Lower leg skin (tissue), 4 donors: ENCODE measurements around the gene KCNE3. TPM values are rescaled to one million over a fixed set of nuclear protein-coding genes. Genes with fewer than 3 reads are reported as not detected.

Source experiments
- DNase-seq, 2 donors: peaks; one replicate each; pipeline ENCODE4 v3.0.0-alpha.2; 2019; ENCODE audit warnings: low spot score in 2 of 2
- H3K4me3 ChIP-seq: fragments of 200-600 bp; sonication (generic); 2 replicates; pipeline ENCODE4 v1.5.1; 2017; ENCODE audit warnings: mild to moderate bottlenecking, low read depth; ENCODE audit not compliant: poor library complexity, severe bottlenecking
- POLR2A ChIP-seq, 2 donors: fragments of 450-650 bp; IDR thresholded peaks; one replicate each; pipeline ENCODE4 v1.6.1; 2016 to 2017; ENCODE audit warnings: antibody characterized with exemption in 2 of 2, mild to moderate bottlenecking in 1 of 2, moderate library complexity in 1 of 2
- WGBS, 2 donors: methylation state at CpG; one replicate each; pipeline ENCODE4 v1.1.5; 2018; 5-methylcytosine and 5-hydroxymethylcytosine counted together
- intact Hi-C: fragments of 100-400 bp; cut with DNase I; formaldehyde crosslinking; loops from one replicate; pipeline ENCODE4 v1.15.0; 2023; ENCODE audit warnings: low total_unique reads
- total RNA-seq, 4 donors: library from RNA; depleted of rRNA; stranded (reverse); fragments of >200 nt; gene quantifications; one replicate each; pipeline ENCODE4 v1.1.0, GENCODE V29; 2016
- TF ChIP-seq, protein P1 (sequence below), 3 donors: fragments of 450-650 bp; IDR thresholded peaks; one replicate each; pipeline ENCODE4 v1.5.1; 2016; ENCODE audit warnings: antibody characterized with exemption in 3 of 3, mild to moderate bottlenecking in 3 of 3, moderate library complexity in 2 of 3

Gene KCNE3
- total RNA-seq, 4 donors from 2014 or later, result 0.08 to 2.0 (median 1.9) TPM; not detected in 1

DNA sequence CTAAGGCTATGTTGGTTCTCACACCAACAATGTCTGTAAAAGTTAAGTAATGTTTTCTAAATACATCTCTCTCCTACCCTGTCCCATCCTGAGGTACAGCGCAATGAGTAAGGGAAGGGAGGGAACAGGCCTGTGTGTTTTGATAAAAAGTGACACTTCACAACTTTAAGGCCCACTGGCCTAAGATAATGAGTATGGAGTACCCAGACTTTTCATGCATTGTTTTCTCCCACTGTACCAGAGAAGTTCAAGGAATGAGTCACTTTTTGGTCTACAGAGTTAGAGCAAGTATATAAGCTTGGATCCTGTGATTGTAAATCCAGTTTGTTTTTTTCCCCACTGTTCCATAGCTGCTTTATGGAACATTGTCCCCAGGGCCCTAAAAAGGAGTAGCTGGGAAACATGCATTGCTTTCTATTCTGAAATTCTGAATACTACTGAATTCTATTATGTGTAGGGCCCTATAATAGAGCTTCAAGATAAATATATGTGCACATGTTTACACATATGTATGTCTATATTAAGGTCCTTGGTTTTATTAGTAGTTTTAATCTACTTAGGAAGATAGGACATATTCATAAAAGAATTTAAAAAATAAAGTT, 29.8 kb downstream of the KCNE3 start:
- TF ChIP-seq POLR2A (IDR thresholded peaks at IDR 0.05), result no peak
- TF ChIP-seq, protein P1, sequence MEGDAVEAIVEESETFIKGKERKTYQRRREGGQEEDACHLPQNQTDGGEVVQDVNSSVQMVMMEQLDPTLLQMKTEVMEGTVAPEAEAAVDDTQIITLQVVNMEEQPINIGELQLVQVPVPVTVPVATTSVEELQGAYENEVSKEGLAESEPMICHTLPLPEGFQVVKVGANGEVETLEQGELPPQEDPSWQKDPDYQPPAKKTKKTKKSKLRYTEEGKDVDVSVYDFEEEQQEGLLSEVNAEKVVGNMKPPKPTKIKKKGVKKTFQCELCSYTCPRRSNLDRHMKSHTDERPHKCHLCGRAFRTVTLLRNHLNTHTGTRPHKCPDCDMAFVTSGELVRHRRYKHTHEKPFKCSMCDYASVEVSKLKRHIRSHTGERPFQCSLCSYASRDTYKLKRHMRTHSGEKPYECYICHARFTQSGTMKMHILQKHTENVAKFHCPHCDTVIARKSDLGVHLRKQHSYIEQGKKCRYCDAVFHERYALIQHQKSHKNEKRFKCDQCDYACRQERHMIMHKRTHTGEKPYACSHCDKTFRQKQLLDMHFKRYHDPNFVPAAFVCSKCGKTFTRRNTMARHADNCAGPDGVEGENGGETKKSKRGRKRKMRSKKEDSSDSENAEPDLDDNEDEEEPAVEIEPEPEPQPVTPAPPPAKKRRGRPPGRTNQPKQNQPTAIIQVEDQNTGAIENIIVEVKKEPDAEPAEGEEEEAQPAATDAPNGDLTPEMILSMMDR (IDR thresholded peaks at IDR 0.05), result no peak
- DNase-seq, result no peak
- no peak overlapping the region for H3K4me3 ChIP-seq
- intact Hi-C loops, result no loop called here
- 91 to 97% methylated on average over 1 of the region's 1 CpG for WGBS, 2 donors

DNA sequence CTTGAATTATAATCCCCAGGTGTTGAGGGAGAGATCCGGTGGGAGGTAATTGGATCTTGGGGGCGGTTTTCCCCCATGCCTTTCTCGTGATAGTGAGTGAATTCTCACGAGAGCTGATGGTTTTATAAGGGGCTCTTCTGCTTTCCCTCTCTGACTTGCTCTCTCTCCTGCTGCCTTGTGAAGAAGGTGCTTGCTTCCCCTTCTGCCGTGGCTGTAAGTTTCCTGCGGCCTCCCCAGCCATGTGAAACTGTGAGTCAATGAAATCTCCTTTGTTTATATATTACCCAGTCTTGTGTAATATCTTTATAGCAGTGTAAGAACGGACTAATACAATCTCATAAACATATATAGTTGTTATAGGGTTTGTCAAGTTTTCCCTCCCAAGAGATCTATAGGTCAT, 32.8 kb downstream of the KCNE3 start:
- DNase-seq, result no peak
- 67 to 76% methylated on average over 7 of the region's 7 CpGs for WGBS, 2 donors
- TF ChIP-seq POLR2A (IDR thresholded peaks at IDR 0.05), result no peak
- TF ChIP-seq, protein P1 (IDR thresholded peaks at IDR 0.05), result no peak
- H3K4me3 ChIP-seq, result no peak overlapping the region
- intact Hi-C loops, result no loop called here

DNA sequence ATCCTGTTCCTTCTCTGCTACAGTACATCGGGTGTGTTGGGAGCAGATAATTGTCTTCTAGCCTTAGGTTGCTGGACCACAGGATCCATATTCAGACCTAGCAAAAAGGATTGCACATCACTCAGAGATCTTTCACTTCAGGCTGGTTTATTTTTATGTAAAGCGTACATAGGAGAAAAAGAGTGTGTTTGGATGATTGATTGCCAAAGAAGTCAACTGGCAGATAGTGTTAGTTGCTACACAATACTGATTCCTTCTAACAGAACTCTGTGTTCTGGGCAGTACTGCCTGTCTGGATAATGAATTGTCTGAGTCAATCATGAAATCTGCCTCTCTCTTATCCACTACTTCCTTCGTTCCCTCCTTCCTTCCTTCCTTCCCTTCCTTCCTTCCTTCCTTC, 38.1 kb downstream of the KCNE3 start:
- 60 to 69% methylated on average over 3 of the region's 3 CpGs for WGBS, 2 donors
- intact Hi-C loops, result no loop called here
- TF ChIP-seq POLR2A (IDR thresholded peaks at IDR 0.05), result no peak
- TF ChIP-seq, protein P1 (IDR thresholded peaks at IDR 0.05), result no peak
- no peak overlapping the region for H3K4me3 ChIP-seq
- no peak for DNase-seq

DNA sequence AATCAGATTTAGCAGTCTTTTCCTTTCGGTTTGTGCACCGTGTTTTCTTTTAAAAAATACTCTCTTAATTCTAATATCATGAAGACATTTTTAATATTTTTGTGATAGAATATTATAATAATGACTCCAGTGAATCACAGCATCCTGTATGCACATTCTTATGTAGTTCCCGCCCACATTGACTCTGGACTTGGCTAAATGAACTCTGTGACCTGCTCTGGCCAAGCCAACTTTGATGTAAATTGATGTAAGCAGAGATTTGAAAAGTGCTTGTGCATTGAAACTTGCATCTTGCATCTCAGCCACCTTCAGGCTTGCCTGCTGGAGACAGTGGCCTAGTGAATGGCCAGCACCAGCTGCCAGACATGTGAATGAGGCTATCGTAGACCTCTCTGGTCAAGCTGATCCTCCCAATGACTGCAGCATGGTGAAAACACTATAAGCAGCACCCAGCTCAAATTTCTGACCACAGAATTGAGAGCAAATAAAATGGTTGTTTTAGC, 39.9 kb downstream of the KCNE3 start:
- no peak overlapping the region for H3K4me3 ChIP-seq
- 82 to 93% methylated on average over 4 of the region's 4 CpGs for WGBS, 2 donors
- DNase-seq, result no peak
- TF ChIP-seq, protein P1 (IDR thresholded peaks at IDR 0.05), result no peak
- TF ChIP-seq POLR2A (IDR thresholded peaks at IDR 0.05), result no peak
- intact Hi-C loops, result no loop called here

DNA sequence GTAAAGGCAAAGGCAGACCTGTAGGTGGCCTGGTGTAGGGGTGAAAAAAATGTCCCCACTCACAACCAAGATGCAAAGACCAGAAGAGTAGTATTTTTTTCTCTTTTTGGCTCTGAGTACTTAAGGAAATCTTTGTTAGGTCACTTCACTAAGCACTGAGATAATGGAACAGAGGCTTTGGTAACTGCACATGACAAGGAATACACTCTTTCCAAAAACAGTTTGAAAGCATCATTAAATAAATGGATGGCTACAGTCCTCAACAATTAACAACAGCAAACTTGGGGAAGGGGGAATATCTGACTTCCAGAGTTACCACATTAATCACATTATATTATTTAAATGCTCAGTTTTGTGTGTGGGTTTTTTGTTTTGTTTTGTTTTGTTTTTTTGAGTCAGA, 42.2 kb downstream of the KCNE3 start:
- no peak overlapping the region for H3K4me3 ChIP-seq
- intact Hi-C loops, result no loop called here
- TF ChIP-seq, protein P1 (IDR thresholded peaks at IDR 0.05), result no peak
- TF ChIP-seq POLR2A (IDR thresholded peaks at IDR 0.05), result no peak
- no peak for DNase-seq

DNA sequence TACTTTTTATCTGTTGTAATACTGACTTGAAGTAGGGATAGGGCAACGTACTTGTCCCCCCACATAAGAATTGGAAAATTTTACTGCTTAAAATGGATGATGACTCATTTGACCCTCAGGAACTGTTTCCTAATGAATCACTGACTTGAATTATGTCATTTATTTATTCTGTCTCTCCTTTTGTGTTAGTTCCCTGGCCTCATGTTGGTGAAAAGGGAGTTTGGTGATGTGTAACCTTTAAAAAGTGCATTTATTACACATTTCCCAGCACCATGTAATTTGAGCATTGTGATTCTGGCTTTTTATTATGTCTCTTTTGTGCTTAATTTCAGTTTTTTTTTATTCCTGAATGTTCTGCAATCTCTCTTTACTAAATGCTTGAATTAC, 48.8 kb downstream of the KCNE3 start:
- no peak for TF ChIP-seq POLR2A (IDR thresholded peaks at IDR 0.05)
- TF ChIP-seq, protein P1 (IDR thresholded peaks at IDR 0.05), result no peak
- intact Hi-C loops, result no loop called here
- WGBS, 2 donors, result 4 to 13% methylated on average over 1 of the region's 1 CpG
- no peak for DNase-seq
- H3K4me3 ChIP-seq, result no peak overlapping the region
